Breast epithelium (tissue), 4 donors: ENCODE results near the gene FTCDNL1. TPM values are rescaled to one million over a fixed set of nuclear protein-coding genes. Genes with fewer than 3 reads are reported as not detected.

Source experiments
- DNase-seq, 2 donors: peaks; one replicate each; pipeline ENCODE4 v3.0.0-alpha.2; 2019; ENCODE audit warnings: low spot score in 2 of 2
- H3K27ac ChIP-seq, 2 donors: fragments of 200-600 bp; sonication (generic) in 1 of 2; one replicate each; pipeline ENCODE4 v1.5.1; 2016 to 2019; ENCODE audit warnings: mild to moderate bottlenecking in 1 of 2
- H3K27me3 ChIP-seq, 2 donors: fragments of 200-600 bp; sonication (generic) in 1 of 2; one replicate each; pipeline versions ENCODE4 v1.5.1 to v1.6.0; 2017 to 2019; ENCODE audit warnings: control low read depth in 1 of 2, mild to moderate bottlenecking in 1 of 2
- H3K36me3 ChIP-seq: fragments of 200-600 bp; one replicate; pipeline ENCODE4 v1.5.1; 2019
- H3K4me1 ChIP-seq, 2 donors: fragments of 200-600 bp; sonication (generic); one replicate each; pipeline ENCODE4 v1.5.1; 2016 to 2019; ENCODE audit warnings: control low read depth in 1 of 2
- H3K4me3 ChIP-seq, 3 donors: fragments of 200-600 bp; sonication (generic); 1 replicate in 2 of 3; 2 replicates in 1 of 3; pipeline ENCODE4 v1.5.1; 2016 to 2019; ENCODE audit warnings: mild to moderate bottlenecking in 3 of 3, moderate library complexity in 2 of 3
- H3K9me3 ChIP-seq, 2 donors: fragments of 200-600 bp; sonication (generic) in 1 of 2; one replicate each; pipeline ENCODE4 v1.5.1; 2016 to 2019; ENCODE audit warnings: control low read depth in 1 of 2
- POLR2A ChIP-seq: fragments of 450-650 bp; IDR thresholded peaks from one replicate; pipeline ENCODE4 v1.6.1; 2016; ENCODE audit warnings: antibody characterized with exemption, mild to moderate bottlenecking, moderate library complexity
- POLR2AphosphoS5 ChIP-seq, 3 donors: sonication (generic); formaldehyde crosslinking; IDR thresholded peaks; one replicate each; pipeline ENCODE4 v1.6.1; 2017; ENCODE audit warnings: antibody characterized with exemption in 3 of 3
- intact Hi-C: fragments of 100-400 bp; cut with DNase I; formaldehyde crosslinking; loops from one replicate; pipeline ENCODE4 v1.15.1; 2023; ENCODE audit warnings: low total_unique reads
- total RNA-seq, 3 donors: library from RNA; depleted of rRNA; stranded (reverse); fragments of >200 nt; gene quantifications; one replicate each; pipeline ENCODE4 v1.1.0, GENCODE V29; 2016
- TF ChIP-seq, protein P1 (sequence below), 3 donors: fragments of 450-650 bp; IDR thresholded peaks; one replicate each; pipeline ENCODE4 v1.5.1; 2016 to 2017; ENCODE audit warnings: antibody characterized with exemption in 3 of 3, mild to moderate bottlenecking in 3 of 3, moderate library complexity in 3 of 3

The FTCDNL1 gene
- total RNA-seq, 3 donors from 2014 or later, result 3.7 to 5.9 (median 5.2) TPM

DNA sequence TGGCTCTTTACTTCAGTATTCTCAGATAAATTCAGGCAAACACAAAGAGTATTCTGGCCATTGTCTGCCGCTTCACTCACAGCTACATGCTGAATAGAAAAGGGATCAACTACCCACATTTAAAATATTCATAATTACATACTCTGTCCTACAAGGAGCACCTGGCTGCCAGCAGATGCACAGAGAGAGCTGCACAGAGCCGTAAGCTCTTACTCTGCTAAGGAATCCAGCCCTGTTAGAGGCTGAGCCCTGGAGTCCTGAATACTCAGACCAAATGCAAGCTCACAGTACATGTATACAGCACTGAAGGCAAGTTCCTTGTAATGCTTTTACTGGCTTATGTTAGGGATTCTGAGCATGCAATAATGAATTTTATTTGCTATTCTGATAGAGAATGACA, 80.3 kb downstream of the FTCDNL1 start:
- DNase-seq, result no peak
- Histone ChIP-seq H3K27me3 (no peaks in the 10 kb centered on the region), H3K27ac (no peak overlapping the region), H3K4me3 (no peak overlapping the region), H3K9me3 (no peaks in the 10 kb centered on the region), H3K4me1 (no peaks in the 10 kb centered on the region), H3K36me3 (no peaks in the 10 kb centered on the region)
- no peak for TF ChIP-seq POLR2AphosphoS5 (IDR thresholded peaks at IDR 0.05)
- intact Hi-C loops, result no loop called here

GRCh38 chr2:199765646-199766045, 85.3 kb downstream of the FTCDNL1 start:
- Histone ChIP-seq H3K27ac (no peak overlapping the region), H3K36me3 (no peaks in the 10 kb centered on the region), H3K9me3 (no peaks in the 10 kb centered on the region), H3K4me1 (no peaks in the 10 kb centered on the region), H3K27me3 (no peaks in the 10 kb centered on the region), H3K4me3 (no peak overlapping the region)
- DNase-seq, result no peak
- intact Hi-C loops, result no loop called here
- TF ChIP-seq POLR2AphosphoS5 (IDR thresholded peaks at IDR 0.05) (no peak), POLR2A (no peak)
- TF ChIP-seq, protein P1, sequence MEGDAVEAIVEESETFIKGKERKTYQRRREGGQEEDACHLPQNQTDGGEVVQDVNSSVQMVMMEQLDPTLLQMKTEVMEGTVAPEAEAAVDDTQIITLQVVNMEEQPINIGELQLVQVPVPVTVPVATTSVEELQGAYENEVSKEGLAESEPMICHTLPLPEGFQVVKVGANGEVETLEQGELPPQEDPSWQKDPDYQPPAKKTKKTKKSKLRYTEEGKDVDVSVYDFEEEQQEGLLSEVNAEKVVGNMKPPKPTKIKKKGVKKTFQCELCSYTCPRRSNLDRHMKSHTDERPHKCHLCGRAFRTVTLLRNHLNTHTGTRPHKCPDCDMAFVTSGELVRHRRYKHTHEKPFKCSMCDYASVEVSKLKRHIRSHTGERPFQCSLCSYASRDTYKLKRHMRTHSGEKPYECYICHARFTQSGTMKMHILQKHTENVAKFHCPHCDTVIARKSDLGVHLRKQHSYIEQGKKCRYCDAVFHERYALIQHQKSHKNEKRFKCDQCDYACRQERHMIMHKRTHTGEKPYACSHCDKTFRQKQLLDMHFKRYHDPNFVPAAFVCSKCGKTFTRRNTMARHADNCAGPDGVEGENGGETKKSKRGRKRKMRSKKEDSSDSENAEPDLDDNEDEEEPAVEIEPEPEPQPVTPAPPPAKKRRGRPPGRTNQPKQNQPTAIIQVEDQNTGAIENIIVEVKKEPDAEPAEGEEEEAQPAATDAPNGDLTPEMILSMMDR (IDR thresholded peaks at IDR 0.05), result no peak

- no peaks in the 10 kb centered on the region for H3K9me3 ChIP-seq
- TF ChIP-seq POLR2AphosphoS5 (IDR thresholded peaks at IDR 0.05) (no peak), POLR2A (no peak)
- TF ChIP-seq, protein P1 (IDR thresholded peaks at IDR 0.05), result no peak
- no peaks in the 10 kb centered on the region for H3K4me1 ChIP-seq
- DNase-seq, result no peak
- no peaks in the 10 kb centered on the region for H3K36me3 ChIP-seq
- H3K27ac ChIP-seq, result no peak overlapping the region
- no peaks in the 10 kb centered on the region for H3K27me3 ChIP-seq
- H3K4me3 ChIP-seq, result no peak overlapping the region
- intact Hi-C loops, result no loop called here
Observed at GRCh38 chr2:199764273-199764800, 86.7 kb downstream of the FTCDNL1 start.

DNA sequence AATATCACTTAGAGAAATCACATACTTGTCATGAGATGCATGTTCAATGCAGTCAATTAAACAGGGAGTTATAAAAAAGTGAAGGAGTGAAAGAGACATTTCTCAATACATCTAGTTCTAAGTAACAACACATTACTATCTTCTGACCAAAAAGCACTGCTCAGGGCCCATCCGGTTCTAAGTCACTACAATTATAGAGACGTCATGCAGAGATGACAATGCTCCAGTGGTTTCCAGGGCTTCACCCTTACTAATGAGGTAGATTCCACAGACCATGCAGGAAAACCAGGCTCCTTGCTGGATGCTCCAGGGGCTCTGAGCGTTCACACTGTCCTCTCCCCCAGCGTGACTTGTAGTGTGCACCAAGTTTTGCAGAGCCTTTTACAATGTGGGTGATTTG, 88.0 kb downstream of the FTCDNL1 start:
- TF ChIP-seq POLR2AphosphoS5 (IDR thresholded peaks at IDR 0.05), result no peak
- TF ChIP-seq POLR2A, result no peak
- TF ChIP-seq, protein P1 (IDR thresholded peaks at IDR 0.05), result no peak
- no peaks in the 10 kb centered on the region for H3K4me1 ChIP-seq
- intact Hi-C loops, result no loop called here
- no peaks in the 10 kb centered on the region for H3K27me3 ChIP-seq
- no peaks in the 10 kb centered on the region for H3K36me3 ChIP-seq
- DNase-seq, result no peak
- no peaks in the 10 kb centered on the region for H3K9me3 ChIP-seq
- no peak overlapping the region for H3K27ac ChIP-seq
- H3K4me3 ChIP-seq, result no peak overlapping the region

GRCh38 chr2:199760574-199760973, 90.4 kb downstream of the FTCDNL1 start:
- H3K36me3 ChIP-seq, result no peaks in the 10 kb centered on the region
- TF ChIP-seq POLR2AphosphoS5 (IDR thresholded peaks at IDR 0.05) (no peak), POLR2A (no peak)
- TF ChIP-seq, protein P1 (IDR thresholded peaks at IDR 0.05), result no peak
- intact Hi-C loops, result no loop called here
- H3K27me3 ChIP-seq, result no peaks in the 10 kb centered on the region
- no peaks in the 10 kb centered on the region for H3K9me3 ChIP-seq
- H3K4me3 ChIP-seq, result no peak overlapping the region
- no peak for DNase-seq
- H3K27ac ChIP-seq, result no peak overlapping the region
- no peaks in the 10 kb centered on the region for H3K4me1 ChIP-seq
